ENCODE measurements around the gene PRKAG2.

Gene PRKAG2

DNA sequence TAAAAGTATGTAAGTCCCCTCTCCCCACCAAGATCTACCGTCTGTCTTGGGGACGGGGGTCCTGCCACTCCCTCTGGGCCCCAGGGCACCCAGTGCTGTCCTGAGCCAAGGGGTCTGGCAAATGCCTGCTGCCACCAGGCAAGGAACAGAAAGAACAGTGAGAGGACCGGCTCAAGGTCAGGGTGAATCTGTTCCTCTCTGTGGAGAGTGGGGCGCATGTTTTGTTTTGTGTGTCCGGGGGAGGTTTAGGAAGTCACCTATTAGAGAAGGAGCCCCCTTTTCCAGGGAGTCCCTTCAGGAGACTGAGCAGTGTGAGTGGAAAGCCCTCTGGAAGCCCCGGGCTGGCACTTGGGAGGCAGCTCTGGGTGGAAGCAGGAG lies 198.7 kb downstream of the PRKAG2 start:
- DNase-seq (ENCODE audit: extremely low spot score, insufficient read length, low read depth) (no peak), FAIRE-seq (no peak)

DNA sequence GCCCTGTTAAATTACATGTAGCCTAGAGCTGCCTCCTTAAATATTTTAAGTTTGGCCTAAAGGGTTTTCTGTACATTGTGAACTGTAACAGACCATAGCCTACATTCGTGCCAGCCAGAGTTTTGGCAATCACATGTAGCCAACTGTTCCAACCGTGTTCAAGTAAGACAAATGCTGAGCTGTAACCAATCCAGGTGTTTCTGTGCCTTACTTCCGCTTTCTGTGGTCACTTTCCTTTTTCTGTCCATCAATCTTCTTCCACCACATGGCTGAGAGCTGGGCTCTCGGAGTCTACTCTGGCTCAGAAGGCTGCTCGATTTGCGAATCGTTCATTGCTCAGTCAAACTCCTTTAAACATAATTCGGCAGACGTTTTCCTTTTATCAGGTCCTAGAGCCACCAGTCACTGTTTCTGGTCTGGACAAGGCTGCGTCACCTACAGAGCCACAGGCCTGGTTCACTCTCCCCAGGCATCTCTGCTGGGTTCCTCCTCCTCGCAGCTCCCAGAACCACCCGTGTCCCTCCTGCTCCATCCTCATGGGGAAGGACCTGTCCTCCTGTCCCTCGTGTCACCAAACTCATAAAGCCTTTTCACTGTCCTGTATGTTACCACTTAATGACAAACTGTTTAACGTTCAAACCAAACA lies 199.2 kb downstream of the PRKAG2 start:
- DNase-seq (ENCODE audit: extremely low spot score, insufficient read length, low read depth) (no peak), FAIRE-seq (no peak)

DNA sequence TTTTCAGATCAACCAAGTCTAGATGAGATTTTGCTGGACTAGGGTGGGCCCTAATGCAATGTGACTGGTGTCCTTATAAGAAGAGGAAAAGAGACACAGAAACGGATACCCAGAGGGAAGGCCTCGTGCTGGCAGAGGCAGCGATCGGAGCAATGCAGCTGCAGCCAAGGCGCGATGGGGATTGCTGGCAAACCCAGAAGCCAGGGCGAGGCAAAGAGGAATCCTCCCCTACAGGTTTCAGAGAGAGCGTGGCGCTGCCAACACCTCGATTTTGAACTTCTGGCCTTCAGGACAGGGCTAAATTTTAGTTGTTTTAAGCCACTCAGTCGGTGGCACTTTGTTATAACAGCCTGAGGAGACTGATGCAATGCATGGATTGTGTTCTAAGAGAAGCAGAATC lies 200.2 kb downstream of the PRKAG2 start:
- no peak for FAIRE-seq

DNA sequence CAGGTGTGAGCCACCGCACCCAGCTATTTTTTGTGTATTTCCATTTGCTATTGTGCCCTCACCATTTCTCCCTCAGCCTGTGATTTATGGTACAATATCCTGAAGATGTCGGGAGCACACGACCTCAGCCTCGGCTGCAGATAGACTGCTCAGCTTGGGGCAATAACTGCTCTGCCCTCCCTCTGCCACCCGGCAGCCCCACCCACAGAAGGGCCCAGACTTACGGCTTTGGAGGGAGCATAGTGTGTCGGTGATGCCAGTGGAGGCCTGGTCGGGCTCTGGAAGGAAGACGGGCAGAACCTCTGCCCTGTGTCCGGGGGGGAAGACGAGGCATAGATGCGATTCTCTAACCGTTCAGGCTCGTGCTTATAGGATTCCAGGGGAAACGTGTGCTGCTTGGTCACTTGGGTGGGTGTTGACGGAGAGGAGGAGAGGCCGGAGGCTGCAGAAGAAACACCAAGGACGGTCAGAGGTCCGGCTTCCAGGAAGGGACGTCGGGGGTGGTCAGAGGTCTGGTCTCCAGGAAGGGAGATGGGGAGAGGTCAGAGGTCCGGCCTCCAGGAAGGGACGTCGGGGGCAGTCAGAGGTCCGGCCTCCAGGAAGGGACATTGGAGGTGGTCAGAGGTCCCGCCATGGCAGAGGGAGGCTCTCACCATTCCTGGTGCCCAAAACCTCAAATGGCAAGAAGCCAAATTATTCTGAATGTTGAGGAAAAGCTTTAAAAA lies 201.6 kb downstream of the PRKAG2 start:
- DNase-seq (ENCODE audit: extremely low spot score, insufficient read length, low read depth) (no peak), FAIRE-seq (no peak)

More for the DNA sequence above, 200.2 kb downstream of the PRKAG2 start:
- DNase-seq (ENCODE audit: extremely low spot score, insufficient read length, low read depth) = no peak

DNA sequence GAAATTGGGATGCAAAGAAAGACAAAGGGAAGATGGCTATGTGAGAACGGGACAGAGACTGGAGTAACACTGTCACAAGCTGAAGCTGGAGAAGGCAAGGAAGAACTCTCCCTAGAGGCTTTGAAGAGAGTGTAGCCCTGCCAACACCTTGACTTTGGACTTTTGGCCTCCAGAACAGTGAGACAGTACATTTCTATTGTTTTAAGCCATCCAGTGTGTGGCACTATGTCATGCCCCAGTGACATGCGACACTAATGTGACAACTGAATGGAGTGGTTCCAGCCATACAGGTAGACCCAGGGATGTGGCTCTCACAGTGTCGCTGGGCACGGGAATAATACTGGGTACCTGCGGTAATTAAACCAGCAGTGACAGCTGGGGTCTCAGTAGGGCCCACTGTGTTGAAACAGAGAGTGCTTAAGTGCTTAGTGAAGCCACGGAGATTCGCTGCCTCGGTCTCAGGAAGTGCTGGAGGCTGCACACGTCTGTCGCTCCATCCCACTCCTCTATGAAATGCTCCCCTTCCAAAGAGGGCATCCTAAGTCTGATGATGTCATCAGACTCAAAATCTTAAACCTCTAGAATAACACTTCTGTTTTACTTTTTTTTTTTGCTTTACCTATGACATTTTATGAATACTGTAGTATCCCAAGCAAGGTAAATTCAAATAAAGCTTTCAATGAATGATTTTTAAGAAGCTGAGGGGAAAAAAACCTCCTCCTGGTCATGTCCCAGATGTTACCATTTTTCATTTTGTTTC lies 202.6 kb downstream of the PRKAG2 start:
- FAIRE-seq (no peak), DNase-seq (ENCODE audit: extremely low spot score, insufficient read length, low read depth) (no peak)

DNA sequence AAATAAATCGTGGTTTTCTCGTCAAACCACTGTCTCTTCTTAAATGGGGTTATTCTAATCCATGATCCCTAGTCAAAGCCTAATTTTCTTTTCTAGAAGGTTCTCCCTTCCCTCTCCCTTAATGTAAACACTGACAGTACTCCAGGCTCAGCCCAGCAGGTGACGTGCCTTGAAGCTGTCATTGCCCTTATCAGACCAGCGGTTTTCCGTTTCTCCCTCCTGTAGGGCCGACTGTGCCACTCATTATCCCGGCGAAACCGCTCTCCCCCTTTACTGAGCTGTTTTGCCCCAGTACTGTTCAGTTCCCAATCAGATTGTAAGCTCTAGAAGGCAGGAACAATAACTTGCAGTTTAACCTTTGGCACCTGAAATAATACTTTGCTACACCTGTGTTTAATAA lies 203.7 kb downstream of the PRKAG2 start:
- no peak for FAIRE-seq
- no peak for DNase-seq (ENCODE audit: extremely low spot score, insufficient read length, low read depth)

DNA sequence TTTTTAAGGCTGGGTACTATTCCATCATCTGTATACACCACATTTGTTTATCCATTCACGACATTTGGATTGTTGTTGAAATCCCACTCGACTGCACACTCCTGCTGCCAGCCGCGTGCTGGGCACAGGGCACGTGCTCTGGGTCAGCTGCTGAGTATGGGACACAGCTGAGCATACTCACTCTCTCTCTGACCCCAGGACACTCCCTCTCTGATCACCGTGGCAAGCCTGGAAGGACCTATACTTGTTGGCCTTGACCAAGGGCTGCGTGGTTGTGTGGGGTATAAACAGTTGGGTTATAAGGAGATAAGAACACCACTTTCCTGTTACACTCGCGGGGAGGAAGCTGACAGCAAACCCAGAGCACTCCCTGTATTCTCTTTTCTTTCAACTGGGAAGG lies 204.2 kb downstream of the PRKAG2 start:
- DNase-seq (ENCODE audit: extremely low spot score, insufficient read length, low read depth) = no peak
- no peak for FAIRE-seq

DNA sequence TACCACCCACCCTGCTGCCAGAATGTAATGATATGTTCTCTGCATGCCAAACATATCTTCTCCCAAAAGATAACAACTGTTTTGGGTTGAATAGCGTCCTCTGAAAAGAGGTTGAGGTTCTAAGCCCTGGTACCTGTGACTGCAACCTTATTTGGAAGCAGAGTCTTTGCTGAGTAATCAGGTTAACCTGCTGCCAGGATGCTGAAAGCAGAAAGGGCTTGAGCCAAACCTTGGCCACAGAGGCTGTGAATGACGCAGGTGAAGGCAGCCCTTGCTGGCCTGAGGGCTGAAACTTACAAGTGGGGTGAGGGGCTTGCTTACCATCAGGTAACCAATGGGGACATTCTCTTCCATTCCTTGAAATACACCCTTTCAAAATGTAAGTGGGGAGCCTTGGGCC lies 205.4 kb downstream of the PRKAG2 start:
- no peak for FAIRE-seq
- no peak for DNase-seq (ENCODE audit: extremely low spot score, insufficient read length, low read depth)

DNA sequence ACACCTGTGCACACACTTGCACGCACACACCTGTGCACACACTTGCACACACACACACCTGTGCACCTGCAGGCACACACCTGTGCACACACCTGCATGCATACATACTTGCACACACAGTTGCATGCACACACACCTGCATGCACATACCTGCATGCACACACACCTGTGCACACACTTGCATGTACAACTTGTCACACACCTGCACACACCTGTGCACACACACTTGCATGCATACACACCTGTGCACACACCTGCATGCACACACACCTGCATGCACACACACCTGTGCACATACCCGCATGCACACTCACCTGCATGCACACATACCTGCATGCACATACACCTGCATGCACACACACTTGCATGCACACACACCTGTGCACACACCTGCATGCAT lies 207.2 kb downstream of the PRKAG2 start:
- DNase-seq (ENCODE audit: extremely low spot score, insufficient read length, low read depth) = no peak
- no peak for FAIRE-seq

DNA sequence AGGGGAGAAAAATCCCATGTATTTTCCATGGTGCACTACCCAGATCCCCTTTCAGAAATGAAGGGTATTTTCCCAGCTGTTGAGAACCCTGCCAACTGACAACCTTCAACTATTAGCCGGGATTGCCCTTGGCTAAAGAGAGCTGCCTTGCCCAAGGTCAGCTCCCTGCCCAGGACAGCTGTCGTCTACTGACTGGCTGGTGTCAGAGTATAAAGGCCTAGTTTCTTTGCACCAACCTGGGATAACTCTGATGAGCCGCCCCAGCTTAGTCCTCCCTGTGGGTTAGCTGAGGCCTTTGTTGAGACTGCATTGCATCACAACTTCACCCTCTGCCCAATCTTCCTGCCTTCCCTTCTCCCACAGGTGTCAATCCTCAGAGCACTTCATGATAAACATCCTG lies 210.0 kb downstream of the PRKAG2 start:
- no peak for DNase-seq (ENCODE audit: extremely low spot score, insufficient read length, low read depth)
- FAIRE-seq = no peak

DNA sequence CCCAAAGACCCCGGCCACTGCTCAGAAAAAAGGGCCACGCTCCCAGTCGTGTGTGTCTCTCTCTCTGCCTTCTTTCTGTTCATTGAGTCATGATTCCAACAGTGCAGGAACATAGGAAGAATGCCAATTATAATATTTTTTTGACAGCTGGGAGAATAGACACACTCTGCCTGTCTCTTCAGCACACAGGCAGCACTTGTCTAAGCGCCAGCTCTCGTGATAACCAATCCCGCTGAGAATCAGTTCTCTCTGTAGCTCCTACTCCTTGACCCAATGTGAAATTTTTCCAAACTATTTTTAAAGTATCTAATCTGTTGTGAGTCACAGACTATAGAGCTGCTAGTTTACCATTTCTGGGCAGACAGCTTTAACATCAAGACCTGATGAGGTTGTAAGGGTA lies 211.5 kb downstream of the PRKAG2 start:
- no peak for DNase-seq (ENCODE audit: extremely low spot score, insufficient read length, low read depth)
- no peak for FAIRE-seq

DNA sequence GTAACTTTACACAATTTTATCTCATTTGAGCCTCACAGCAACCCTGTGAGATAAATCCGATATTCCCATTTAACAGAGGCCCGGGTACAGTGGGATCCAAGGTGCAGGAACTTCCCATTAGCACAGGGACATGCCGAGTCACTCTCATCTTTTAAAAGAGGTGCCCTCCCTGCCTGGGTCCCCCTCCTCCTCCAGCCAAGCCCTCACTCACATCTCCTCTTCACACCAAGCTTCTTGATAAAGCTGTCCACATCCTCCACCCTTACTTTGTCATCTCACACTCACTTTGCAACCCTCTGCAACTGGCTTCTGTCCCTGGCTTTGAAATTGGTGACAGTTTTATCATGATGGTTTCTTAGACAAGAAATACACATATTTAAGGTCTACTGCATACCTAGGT lies 212.6 kb downstream of the PRKAG2 start:
- FAIRE-seq = no peak
- DNase-seq (ENCODE audit: extremely low spot score, insufficient read length, low read depth) = no peak

DNA sequence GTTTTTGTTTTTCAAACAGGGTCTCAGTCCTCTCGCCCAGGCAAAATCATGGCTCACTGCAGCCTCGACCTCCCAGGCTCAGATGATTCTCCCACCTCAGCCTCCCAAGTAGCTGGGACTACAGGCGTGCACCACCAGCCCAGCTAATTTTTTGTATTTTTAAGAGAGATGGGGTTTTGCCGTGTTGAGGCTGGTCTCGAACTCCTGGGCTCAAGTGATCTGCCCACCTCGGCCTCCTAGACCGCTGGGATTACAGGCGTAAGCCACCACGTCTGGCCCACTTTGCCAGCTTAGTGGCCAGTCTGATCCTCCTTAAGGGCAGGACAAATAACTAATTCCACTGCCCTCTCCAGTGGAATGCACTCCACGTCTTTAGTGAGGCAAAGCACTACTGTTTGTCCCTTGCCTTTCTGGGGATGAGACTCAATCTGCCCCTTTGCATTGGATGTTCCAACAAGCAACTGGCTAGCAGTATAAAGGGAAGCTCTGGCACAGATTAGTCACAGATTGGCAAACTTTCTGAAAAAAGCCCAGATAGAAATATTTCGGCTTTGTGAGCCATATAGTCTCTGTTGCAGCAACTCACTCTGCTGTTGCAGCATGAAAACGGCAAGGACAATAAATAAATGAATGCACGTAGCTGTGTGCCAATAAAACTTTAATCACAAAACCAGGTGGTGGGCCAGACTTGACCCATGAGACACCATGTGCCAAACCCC lies 213.4 kb downstream of the PRKAG2 start:
- no peak for FAIRE-seq
- DNase-seq (ENCODE audit: extremely low spot score, insufficient read length, low read depth) = no peak

DNA sequence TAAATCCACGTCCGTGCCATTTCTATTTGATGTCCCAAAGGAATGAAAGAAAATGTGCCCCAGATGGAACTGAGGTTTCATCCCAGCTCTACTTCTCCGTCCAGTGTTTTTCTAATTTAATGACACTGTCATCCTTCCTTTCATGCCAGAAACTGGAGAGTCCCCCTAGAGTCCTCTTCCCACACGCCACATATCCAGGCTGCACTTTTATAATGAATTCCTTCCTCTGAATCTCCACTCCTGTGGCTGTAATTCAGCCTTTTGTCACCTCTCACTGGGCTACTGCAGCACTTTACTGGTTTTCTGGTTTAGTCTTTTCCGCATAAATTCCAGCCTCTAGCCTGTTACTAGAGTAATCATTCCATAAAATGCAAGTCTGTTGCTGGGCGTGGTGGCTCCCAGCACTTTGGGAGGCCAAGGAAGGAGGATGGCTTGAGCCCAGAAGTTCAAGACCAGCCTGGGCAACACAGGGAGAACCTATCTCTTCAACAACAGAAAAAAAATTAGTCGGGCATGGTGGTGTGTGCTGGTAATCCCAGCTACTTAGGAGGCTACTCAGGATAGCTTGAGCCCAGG lies 214.6 kb downstream of the PRKAG2 start:
- no peak for DNase-seq (ENCODE audit: extremely low spot score, insufficient read length, low read depth)
- no peak for FAIRE-seq

DNA sequence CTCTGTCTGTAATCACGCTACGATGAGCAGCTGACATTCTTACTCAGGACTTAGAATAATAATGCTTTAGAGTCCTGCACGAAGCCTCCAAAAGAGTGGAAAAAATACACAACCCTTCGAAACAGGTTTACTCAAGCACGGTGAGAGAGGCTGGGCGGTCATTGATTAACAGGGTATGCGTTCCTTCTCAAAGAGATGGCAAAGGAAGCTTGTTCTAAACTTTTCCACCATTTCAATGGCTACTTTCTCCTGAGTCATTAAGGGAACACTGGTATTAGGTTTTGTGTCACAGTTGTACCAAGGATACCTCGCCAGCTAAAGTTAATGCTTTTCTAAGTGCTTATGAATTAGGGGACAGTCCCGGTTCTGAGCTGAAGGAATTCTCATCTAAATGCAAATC lies 215.3 kb downstream of the PRKAG2 start:
- no peak for DNase-seq (ENCODE audit: extremely low spot score, insufficient read length, low read depth)

DNA sequence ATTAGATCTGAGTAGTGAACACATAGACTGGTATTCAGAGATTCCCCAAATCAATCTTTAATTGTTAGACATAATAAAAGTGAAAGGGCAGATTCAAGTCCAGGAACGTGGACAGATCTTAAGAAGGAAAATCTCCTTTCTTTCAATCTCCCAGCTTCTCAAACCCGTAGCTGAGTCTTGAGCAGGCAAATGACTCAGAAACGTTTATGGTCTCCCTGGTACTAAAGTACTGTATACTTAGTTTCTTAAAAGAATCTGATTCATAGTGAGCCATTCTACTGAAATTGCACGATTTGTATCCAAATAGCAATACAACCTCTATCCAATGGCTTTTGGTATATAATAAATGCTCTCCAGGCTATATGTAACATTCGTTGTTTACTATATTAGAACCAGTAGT lies 216.8 kb downstream of the PRKAG2 start:
- no peak for FAIRE-seq
- DNase-seq (ENCODE audit: extremely low spot score, insufficient read length, low read depth) = no peak

More for the DNA sequence above, 215.3 kb downstream of the PRKAG2 start:
- FAIRE-seq = no peak

DNA sequence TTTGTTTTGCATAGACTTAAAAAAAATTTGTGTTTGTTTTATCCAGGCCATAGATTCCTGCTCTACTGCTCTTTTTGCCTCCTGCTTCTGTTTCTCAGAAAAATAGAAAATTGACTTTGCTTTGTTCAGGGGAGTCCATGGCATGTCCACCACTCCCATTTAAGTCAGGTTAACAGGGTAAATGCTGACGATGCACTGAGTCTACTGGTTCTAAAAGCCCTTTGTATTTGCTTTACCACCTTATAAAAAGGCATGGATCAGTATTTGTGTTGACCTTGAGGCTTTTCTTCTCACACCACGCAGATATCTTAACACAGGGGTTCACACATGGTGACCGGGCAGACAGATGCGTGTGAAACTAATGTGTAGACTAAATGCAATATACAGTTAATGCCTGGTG lies 217.7 kb downstream of the PRKAG2 start:
- no peak for FAIRE-seq

DNA sequence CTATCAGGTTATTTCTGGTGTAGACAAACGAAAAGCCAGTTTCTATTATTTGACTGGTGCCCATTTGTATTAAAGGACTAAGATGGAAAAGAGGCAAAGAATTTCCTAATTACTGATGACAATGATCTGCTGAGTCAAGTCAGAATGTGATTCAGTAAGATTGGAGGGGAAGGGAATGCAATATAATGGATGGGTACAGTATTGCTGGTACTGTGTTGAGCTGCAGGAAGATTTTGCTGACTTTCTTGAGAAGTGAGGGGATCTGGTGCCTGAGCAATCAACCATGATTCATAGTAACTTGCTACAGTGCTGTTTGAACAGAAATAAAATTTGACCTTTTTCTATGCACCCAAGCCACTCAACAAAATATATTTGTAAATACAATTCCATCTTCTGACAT lies 218.1 kb downstream of the PRKAG2 start:
- FAIRE-seq = no peak

More for the DNA sequence above, 217.7 kb downstream of the PRKAG2 start:
- no peak for DNase-seq (ENCODE audit: extremely low spot score, insufficient read length, low read depth)

DNA sequence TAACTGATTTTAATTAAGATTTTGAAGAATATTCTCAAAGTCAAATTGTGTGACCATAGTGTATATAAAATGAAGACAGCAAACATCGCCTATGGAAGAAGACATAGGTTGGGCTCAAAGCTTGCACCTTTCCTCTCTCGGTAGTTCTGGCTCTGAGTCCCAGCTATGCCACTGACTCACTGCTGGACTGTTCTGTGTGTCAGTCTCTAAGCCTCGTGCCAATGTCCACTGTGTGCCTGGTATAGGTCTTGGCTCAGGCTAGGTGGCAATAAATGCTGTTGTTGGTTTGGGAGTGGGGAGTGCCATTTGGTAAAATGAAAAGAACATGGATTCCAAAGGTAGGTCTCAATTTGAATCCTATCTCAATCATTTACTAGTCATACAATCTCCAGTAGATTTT lies 219.7 kb downstream of the PRKAG2 start:
- no peak for FAIRE-seq

More for the DNA sequence above, 218.1 kb downstream of the PRKAG2 start:
- no peak for DNase-seq (ENCODE audit: extremely low spot score, insufficient read length, low read depth)

DNA sequence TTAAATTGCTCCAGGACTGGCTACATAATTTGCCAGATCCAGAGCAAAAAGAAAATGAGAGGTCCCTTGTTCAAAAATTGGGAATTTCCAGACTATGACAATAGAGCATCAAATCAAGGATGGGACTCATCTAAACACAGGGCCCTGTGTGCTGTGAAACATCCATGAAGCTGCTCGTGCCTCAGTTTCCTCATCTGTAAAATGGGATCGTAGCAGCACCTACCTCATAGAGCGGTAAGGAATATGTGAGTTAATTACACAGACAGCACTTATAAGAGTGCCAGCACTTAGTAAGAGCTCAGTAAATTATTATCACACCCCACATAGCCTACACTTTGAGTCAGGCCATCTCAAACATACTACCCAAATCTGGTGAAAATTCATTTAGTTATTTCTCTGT lies 221.4 kb downstream of the PRKAG2 start:
- DNase-seq (ENCODE audit: extremely low spot score, insufficient read length, low read depth) = no peak
- no peak for FAIRE-seq

More for the DNA sequence above, 219.7 kb downstream of the PRKAG2 start:
- no peak for DNase-seq (ENCODE audit: extremely low spot score, insufficient read length, low read depth)

All from GM18507 (cell line).